Activated CD4-positive, alpha-beta T cell treated with anti-CD3 and anti-CD28 coated beads for 24 hours (primary cell): ENCODE results near the gene CARD10.

Experiments
- DNase-seq, 2 donors: peaks; one replicate each; pipeline ENCODE4 v3.0.0-alpha.2; 2020; ENCODE audit warnings: low read depth in 2 of 2

CARD10 gene

DNA sequence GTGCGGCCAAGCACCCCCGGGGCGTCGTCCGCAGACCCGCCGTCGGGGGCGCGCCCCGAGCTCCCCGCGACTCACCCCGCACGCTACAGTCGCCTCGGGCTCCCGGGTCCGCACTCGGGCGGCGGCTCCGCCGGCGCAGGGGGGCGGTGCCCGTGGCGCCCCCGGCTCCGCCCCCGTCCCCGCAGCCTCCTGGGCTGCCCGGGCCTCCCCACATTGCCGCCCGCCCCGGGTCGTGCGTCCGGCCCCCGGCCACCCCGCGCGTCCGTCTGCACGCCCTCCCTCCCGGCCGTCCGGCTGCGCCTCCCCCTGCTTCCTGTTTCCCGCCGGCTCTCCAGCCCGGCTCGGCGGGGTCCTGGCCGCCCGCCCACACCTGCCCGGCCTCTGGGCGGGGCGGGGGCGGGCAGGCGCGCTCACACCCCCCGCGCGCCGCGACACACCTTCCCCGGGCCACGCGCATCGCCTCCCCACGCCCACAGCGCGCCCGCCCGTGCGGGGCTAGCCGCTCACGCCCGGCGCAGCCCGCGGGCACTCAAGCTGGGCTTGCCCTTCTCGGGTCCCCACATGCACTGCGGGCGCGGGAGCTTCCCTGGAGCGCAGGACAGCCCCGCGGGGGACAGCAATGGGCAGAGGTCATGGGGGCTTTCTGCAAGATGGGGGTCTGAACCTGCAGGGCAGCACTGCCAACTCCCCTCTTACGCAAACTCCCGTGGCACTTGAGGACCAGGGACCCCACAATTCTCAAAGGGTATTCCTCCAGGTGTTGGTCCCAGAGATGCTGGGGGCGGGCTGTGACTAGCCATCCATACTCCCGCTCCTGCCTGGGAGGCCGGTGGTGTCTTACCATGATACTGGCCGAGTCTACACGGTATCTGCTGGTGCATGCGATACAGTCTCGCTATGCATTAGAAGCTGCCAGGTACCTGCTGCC, at the start of gene CARD10:
Gene CARD10, minus strand, starts transcription at position 148 of the 928 bp plus-strand sequence. CDS start 215 bp downstream, outside the sequence.
- no peak for DNase-seq

DNA sequence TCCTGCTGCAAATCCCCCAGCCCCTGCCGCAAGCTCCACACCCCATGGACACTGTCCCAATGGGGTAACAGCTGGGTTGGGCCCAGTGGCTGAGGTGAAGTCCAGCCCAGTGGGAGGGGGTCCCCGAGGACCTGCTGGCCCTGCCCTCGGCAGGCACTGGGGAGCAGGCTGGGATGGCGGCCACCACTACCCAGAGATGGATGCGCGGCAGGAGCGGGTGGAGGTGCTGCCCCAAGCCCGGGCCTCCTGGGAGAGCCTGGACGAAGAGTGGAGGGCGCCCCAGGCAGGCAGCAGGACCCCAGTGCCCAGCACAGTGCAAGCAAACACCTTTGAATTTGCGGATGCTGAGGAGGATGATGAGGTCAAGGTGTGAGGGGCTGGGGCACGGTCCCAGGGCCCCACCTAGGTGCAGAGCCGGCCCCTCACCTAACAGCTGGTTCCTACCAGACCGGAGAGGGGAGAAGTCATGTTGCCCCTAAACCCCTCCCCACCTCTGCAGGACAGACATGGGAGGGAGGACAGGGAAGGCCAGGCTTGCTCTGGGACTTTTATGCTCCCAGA, 49.3 kb upstream of the CARD10 start:
- no peak for DNase-seq

GRCh38 chr22:37568012-37568411, 48.8 kb upstream of the CARD10 start:
- DNase-seq, result no peak

- peak; percentile 83 to 90 for DNase-seq
Measured at GRCh38 chr22:37566903-37567798, 47.9 kb upstream of the CARD10 start.

DNA sequence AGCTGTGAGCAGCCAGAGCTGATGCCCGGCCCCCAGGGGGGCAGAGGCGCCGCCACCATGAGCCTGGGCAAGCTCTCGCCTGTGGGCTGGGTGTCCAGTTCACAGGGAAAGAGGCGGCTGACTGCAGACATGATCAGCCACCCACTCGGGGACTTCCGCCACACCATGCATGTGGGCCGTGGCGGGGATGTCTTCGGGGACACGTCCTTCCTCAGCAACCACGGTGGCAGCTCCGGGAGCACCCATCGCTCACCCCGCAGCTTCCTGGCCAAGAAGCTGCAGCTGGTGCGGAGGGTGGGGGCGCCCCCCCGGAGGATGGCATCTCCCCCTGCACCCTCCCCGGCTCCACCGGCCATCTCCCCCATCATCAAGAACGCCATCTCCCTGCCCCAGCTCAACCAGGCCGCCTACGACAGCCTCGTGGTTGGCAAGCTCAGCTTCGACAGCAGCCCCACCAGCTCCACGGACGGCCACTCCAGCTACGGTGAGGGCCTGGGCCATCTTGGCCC, 47.2 kb upstream of the CARD10 start:
- DNase-seq, result no peak

DNA sequence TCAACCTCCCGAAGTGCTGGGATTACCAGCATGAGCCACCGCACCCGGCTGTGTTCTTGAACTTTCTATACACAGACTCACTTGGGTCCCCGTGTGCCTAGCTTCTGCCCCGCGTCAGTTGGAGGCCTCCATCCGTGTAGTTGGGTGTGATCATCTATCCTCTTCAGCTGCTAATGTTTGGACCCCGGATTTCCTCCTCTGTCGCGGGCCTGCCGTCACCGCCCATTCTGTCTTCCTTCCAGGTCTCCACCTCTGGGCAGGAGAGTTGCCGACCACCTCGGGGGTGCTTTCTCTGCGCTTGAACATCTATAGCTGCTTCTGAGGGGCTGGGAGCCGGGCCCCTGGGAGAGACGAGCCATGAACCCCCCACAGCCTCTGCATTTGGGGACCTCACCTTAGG, 46.6 kb upstream of the CARD10 start:
- no peak for DNase-seq

DNA sequence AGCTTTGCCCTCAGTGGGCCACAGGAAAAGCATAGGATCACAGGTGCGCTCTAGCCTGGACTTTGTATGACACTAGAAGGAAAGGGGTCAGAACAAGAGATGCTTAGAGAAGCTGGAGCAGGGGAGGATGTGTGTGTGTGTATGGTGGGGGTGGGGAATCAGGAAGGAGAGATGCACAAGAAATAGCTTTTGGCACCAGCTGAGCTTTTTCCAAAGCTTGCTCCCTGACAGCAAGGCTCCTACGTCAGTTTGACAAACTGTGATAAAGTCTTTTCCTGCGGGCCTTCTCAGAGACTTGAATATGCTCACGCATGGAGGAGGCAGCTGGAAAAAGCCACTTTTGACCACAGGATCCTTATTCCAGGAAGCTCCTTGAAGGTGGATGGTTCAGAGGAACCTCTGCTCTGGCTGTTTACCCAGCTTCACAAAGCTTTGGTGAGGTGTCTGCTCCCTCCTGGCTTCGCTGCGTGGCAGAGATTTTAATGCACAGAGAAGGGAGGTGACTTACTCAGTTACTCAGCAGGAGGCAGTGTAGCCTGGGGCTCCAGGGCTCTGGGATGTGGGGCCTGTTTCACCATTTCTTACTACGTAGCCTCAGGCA, 45.0 kb upstream of the CARD10 start:
- no peak for DNase-seq

DNA sequence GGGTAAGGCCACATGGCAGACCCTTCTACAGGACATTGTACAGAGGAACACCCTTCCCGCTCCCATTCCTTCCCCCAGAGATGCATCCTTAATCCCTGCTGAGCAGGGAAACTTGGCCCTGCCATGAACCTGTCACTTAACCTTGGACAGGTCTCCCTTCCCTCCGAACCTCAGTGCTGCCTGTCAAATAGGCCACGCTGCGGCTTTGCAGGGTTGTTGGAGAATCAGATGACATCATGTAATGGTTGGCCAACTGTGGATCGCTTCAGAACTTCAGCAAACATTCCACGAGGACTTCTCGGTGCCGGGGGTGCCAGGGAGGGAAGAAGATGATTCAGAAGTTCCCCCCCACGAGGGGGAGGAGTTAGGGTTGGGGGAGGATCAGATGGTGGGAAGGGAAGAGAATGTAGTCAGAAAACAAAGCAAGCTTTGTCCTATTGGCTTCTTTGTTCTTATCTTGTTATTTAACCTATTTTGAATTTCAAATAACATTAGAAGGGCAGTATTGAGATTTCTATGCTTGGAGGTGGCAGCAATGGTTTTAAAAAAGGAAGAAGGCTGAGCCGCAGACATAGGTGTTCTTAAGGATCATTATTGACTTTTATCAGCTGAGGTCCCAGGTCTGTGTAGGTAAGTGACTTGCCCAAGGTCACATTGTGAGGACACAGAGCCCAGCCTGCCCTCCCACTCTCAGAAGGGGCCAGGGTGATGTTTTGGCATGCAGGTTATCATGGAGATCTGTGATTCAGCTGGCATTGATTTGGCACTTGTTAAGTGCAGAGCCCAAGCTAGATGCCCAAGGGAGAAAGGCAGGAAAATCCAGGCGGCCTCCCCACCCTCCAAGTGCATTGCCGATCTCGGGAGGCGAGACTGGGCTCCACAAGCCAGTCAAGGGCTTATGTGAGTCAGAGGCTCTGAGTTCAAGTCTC, 44.2 kb upstream of the CARD10 start:
- DNase-seq, result no peak

GRCh38 chr22:37562049-37562875, 43.0 kb upstream of the CARD10 start:
- no peak for DNase-seq

DNA sequence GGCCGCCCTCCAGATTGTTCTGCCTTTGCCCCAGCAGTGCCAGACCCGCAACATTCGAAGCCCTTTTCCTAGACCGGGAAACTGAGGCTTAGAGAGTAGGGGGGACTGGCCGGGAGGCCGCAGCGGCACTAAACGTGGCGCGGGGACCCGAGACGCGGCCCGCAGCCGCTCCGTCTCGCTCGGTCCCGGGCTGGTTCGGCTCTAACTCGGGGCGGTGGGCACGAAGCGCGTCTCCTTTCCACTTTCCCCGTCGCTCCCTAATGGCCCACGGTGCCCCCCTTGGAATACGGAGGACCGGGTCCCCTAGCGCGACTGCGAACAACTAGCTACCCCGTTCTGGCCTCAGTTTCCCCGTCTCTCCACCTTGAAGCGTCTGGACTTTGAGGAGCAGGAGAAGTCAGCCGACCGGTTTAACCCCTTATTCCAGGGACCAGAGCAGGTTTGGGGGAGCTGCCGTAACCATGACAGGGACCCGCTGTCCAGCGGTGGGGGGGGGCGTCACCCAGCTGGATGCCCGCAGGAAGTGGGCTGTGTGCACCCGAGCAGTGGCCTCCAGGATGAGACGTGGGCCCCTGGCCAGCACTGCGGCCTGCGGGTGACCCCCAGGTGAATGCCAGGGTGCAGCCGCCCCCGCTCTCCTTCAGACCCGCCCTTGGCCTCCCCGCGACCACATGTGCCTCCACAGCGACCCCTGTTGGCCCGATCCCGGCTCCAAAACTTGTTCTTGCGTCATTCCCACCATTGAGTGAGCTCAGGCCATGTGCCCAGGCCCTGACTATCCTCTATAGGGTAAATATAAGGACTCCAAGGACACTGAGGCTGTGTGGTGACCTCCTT, 42.2 kb upstream of the CARD10 start:
- peak; percentile 73 to 86 for DNase-seq

GRCh38 chr22:37560608-37561211, 41.5 kb upstream of the CARD10 start:
- DNase-seq, result no peak

DNA sequence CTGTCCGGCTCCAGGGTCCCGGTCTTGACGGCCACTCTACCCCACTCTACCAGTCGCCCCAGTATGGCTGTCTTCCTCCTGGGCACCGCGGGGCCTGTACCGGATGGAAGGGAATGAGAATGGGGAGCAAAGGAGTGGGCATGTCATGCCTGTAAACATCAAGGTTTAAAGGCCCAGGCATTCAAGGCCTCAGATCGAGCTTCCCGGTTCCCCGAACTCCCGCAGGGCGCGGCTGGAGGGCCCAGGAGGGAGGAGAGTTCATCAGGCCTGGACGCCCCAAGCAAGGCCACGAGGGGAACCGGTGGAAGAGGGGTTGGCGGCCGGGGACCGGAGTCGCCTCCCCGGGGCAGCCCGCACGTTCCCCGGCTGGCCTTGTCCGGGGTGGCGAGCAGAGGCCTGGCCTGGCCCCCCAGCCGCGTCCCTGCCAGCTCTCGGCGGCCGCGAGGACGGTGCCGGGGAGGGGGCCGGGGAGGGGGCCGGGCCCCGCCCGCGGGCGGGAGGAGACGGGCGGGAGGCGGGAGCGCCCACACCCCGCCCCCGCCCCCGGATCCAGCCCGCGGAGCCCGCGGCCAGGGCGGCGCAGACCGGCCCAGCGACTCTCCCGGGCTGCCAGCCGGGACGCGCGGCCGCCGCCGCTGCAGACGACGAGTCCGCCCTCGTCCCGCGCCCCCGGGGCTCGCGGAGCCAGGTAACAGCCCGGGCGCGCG, 40.8 kb upstream of the CARD10 start, which contains the start of gene CDC42EP1:
Gene CDC42EP1, plus strand, starts transcription at position 580 of the 707 bp plus-strand sequence. CDS start 5,870 bp downstream, outside the sequence.
- DNase-seq, result no peak

DNA sequence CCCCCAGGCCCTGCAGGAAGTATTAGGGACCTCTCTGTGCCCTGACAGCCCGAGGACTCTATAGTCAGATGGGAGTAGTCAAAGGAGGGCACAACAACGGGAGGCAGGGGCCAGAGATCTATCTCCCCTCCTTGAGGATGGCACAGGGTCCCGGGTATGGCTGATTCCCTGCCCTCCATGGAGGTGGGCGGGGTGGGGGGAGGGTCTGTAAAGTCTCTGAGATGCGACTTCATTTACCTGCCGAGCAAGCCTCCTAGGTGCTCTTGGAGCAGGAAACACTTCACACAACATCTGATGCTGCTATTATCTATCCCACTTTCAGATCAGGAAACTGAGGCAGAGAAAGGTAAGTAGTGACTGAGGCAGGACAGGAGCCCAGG, 40.3 kb upstream of the CARD10 start:
- DNase-seq, result no peak

- no peak for DNase-seq
Measured at GRCh38 chr22:37558815-37559214, 39.6 kb upstream of the CARD10 start.

- no peak for DNase-seq
Measured at GRCh38 chr22:37557321-37558001, 38.2 kb upstream of the CARD10 start.

DNA sequence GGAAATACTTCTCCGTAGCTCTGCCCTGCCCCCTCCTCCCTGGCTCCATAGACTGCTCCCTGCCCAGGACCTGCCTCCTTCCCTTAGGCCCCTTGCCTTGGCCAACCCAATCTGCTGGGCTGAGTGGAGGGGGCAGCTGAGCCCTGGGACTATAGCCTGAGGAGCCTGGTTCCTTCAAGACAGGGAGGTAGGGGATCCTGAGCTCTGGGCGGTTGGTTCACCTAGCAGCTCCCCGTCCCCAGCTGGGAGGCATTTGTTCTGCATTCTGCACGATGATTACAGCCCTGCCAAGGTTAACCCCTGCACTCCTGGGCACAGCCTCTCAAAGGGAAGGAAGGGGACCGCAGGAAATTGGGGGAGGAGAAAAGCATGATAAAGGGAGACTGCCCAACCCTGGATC, 37.5 kb upstream of the CARD10 start:
- DNase-seq, result no peak

GRCh38 chr22:37555029-37555428, 35.8 kb upstream of the CARD10 start:
- DNase-seq, result no peak
